Measurements from ENCODE around the gene PRR19.
"Not testable (repeated sequence)": the region's sequence is repeated elsewhere in the genome, so short reads cannot be mapped to it uniquely, and the experiment has no call there.

The PRR19 gene, protein sequence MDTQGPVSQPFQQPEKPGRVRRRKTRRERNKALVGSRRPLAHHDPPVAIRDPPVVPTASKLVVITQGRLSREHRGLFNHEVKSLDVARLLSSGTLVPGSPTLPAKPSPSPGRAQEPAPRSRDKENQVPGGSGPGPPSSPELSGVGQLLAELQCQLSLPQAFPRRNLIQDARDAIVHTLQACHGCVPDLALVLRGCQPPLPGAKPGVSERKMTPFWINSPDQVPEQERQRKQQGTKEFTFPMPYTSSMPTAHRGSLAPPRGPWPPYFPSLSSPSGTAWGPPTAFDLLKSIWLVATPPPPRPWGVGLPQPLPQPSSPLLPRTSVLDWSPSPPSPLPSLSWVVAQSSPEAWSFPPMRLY

DNA sequence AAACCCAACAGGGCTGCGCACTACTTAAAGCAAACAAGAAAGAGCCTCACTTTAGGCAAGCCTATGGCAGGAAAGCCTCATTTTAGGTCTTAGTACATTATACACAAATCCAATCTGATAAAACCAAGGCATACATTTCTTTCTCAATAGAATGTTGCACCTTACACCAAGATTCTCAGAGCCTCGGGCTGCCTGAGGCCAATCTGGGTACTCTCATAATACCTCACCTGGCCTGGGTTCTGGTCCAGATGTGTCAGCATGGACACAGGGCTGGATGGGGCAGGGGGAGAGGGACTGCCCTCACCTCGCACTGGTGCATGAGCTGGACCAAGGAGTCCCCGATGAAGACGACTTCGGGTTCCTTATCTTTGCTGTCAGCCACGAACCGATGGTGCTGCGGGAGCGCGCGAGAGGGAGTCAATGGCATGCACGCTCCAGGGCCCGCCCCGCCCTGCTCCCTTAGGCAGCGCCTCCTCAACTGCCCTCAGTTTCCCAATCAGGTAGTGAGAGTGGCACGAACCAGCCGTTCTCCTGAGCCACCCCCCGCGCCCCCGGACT is at the start of gene PRR19:
Gene PRR19 (plus strand): TSS at position 487 of the 558 bp plus-strand sequence. CDS start 7,453 bp downstream, outside the sequence.
- DNase-seq = no peak

DNA sequence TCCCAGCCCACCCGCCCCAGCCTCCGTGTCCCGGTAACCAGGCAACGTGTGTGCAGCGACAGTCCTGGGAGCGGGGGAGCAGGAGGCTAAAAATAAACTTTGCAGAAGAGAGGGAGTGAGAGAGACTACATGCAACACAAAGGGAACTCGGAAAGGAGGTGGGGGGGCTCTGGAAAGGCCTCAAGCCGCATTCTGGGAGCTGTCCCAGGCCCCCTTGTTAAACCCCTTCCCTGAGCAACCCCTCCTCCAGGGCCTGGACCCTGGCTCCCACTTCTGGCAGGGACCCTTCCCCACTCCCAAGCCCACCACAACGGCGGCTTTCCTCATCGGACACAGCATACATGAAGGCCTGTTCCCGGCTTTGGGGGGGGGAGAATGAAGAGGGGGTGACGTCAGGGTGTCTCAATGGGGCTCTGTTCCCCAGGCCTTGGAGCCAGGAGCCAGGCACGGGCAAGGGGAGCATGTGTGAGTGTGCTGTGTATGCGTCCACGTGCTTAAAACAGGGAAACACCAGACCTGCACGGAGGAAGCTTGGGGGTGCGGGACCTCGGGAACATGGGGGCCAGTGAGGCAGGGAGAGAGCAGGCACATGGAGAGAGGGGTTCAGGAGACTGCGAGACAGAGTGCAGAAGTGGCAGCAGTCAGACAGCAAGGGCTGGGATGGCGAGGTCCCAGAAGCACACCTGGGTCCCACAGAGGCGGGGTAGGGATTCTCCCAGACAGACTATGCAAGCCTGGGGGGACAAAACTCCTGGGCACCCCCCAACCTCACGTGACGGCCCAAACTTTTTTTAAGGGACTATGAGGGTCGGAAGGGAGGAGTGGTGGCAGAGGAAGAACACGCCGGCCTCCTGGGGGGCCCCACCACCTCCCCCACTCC is 49.3 kb upstream of the PRR19 start:
- no peak for DNase-seq

DNA sequence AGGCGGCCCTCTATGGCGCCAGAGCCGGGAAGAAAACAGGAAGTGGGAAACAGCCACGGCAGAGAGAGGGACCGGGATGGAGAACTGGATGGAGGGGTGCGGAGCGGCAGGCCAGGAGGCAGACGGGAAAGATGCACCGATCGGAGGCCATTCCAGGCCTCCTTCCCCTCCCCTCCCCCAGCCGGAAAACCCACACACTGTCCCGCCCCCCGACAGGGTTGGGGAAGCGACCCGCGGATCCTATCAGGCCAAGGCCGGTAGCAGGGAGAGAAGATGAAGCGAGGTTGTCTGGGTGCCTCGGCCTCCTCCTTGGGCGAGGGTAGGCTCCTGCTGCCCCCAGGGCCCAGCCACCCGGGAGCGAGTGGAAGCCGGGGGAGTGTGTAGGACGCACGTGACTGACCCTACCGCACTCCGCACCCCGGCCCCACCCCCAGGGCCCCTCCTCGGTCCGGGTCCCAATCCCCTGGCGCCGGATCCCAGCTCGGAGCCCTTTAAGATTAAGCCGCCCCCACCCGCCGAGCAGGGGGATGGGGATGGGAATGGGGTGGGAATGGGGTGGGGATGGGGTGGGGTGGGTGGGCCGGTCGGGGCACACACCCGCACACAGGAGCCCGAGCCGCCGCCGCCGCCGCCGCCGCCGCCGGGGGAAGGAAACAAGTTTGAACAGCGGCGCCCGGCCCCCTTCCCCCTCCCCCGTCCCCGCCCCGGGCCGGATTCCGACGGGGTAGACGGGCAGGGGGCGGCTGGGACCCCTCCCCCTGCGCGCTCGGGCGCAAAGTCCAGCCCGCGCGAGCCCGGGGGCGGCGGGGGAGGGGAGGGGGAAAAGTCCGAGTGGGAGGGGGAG is 48.5 kb upstream of the PRR19 start:
- DNase-seq = no peak

DNA sequence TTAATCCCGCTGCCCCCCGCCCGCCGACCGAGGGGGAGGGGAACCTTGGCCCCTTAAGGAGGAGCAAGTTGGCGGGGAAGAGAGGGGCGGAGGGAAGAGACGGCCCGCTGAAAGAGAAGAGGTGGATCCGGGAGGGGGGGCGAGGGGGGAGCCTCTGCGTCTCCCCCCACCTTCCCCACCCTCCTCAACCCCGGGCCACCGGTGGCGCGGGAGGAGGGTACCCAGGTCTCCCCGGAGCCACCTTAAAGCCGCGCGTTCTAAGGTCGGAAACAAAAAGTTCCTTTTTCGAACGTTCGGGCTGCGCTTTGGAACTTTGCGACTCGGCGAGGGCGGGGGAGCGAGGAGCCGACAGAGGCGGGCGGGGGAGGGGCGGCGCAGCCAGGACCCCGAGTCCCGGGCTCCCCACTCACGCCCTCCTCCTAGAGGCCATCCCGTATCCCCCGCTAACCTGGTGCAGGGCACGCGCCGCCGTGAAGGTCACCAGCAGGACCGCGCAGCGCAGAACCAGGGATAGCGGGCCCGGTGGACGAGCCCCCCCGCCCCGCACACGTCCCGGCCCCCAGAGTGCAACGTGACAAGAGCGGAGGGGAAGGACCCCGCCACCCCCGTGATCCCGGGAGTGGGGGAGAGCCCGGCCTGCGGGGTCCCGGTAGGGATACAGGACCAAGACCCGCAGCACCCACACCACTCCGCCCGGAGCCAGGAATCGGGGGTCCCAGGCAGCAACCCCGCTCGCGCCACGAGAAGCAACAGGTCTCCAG is 47.7 kb upstream of the PRR19 start:
- DNase-seq = no peak

DNA sequence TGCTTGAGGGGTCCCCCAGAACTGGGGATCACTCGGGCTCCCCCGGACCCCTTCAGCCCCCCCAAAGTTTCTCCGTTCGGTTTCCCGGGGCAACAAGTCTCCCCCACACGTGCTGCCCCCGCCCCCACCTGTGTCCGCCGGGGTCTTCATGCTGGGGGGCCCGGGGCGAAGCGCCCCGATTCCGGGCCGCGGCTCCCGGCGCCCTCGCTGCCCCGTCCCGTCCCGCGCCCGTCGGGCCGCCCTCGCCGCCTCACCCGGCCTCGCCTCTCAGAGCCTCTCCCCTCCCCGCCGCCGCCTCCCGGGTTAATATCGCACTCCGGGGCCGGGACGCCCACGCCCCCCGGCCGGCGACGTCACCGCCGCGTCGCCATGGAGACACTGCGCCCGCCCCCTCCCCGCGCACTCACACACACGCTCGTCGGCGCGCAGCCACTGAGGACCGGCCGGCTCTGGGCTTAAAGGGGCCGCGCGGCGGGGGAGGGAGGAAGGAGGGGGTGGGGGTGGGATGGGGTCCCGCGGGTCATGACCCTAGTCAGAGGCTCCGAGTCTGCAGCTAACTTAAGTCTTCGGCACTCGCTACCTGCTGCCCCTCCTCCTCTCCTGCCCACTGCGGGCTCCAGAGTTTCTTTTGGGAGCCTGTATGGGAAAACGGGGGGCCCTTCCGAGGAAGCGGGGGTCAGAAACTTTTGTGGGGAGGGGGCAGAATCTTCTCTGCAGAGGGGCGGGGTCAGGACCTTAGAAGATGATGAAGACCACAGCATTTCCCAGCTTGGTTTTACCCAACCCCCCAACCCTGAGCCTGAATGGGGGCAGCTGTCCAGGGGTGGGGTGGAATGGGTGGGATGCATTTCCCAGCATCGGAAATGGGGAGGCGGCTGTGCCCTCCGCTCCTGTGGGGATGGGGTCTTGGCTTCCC is 46.8 kb upstream of the PRR19 start, which contains the start of gene ERF:
Gene ERF (minus strand): TSS at position 279 of the 916 bp plus-strand sequence. CDS start 129 bp downstream, at position 150.
- peak; percentile 10 for DNase-seq

DNA sequence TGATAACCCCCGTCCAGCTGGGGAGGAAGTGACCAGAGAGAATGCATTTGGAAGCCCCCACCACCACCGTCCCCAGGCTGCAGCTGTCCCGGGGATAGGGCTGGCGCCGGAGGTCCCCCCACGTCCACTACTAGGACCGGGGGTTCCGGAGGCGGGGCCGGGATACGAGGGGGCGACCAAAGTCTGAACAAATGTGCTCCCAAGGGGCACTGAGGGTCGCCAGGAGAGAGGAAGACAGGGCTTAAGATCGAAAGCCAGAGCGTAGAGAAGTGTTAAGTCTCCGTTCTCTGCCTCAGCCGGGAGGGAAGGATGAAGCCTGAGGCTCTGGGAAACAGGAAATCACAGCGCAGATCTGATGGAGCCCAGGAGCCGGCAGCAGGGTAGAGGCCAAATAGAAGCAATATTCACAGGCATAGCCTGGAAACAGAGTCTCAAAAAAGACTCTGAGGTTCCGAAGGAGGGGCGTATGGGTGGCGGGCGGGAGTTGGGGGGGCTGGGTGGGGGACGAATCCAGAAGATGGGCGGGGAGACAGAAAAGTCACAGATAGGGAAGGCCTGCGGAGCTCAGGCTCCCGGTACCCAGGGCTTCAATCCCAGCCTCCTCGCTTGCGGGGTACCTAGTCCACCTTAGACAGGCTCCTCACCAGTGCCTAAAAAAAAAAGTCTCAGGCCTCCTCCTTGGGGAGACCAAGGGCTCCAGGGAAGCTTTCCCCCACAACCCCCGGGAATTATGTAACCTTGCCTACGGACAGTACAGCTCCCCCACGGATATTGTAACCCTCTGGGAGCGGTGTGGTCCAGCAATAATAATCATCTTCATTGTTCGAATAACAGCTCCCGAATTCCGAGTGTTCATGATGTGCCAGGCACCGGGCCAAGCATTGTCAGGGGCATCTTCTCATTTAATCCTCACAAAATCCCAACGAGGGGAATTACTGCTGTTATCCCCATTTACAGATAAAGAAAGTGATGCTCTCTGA is 45.9 kb upstream of the PRR19 start:
- no peak for DNase-seq

DNA sequence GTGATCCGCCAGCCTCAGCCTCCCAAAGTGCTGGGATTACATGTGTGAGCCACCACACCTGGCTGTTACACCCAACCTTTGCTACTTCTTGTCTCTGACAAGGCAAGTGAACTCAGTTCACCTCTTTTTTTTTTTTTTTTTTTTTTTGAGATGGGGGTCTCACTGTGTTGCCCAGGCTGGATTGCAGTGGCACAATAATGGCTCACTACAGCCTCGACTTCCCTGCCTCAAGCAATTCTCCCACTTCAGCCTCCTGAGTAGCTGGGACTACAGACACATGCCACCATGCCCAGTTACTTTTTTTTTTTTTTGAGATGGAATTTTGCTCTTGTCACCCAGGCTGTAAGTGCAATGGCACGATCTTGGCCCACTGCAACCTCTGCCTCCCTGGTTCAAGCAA is 44.1 kb upstream of the PRR19 start:
- DNase-seq = not testable (repeated sequence)

DNA sequence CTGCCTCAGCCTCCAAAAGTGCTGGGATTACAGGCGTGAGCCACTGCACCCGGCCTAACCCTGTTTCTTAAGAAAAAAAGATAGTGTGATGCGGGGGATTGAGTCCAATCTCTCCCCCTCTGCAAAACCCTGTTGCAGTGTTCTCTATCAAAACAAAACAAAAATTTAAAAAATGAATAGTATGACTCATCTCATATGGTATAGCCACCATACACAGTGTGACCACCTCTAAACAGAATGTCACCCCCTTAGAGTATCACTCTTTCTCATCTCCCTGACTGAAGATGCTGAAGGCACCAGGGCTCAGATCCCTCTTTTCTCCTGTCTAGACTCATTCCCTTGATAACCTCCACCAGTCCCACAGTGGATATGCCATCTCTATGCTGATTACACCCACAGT is 40.2 kb upstream of the PRR19 start:
- DNase-seq = no peak

DNA sequence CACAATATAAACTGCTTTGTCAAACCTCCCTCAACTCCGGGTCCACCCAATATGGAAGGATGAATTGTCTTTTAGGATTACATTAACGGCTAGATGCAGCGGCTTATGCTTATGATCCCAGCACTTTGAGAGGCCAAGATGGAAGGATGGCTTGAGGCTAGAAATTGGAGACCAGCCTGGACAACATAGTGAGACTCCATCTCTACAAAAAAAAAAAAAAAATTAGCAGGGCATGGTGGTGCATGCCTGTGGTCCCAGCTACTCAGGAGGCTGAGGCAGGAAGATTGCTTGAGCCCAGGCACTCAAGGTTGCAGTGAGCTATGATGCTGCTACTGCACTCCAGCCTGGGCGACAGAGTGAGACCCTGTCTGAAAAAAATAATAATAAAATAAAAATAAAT is 35.8 kb upstream of the PRR19 start:
- not testable (repeated sequence) for DNase-seq

DNA sequence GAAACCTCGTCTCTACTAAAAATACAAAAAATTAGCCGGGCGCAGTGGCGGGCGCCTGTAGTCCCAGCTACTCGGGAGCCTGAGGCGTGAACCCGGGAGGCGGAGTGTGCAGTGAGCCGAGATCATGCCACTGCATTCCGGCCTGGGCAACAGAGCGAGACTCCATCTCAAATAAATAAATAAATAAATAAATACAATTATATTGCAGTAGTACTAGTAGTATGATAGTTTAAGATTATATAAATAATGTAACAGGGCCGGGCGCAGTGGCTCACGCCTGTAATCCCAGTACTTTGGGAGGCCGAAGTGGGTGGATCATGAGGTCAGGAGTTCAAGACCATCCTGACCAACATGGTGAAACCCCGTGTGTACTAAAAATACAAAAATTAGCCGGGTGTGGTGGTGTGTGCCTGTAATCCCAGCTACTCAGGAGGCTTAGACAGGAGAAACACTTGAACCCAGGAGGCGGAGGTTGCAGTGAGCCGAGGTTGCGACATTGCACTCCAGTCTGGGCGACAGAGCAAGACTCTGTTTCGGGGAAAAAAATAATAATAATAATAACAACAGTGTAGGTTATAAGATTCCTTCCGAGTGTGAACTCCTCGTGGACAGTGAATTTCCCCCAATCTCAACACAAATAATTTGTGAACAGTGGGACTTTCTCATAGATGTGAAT is 34.9 kb upstream of the PRR19 start:
- not testable (repeated sequence) for DNase-seq

DNA sequence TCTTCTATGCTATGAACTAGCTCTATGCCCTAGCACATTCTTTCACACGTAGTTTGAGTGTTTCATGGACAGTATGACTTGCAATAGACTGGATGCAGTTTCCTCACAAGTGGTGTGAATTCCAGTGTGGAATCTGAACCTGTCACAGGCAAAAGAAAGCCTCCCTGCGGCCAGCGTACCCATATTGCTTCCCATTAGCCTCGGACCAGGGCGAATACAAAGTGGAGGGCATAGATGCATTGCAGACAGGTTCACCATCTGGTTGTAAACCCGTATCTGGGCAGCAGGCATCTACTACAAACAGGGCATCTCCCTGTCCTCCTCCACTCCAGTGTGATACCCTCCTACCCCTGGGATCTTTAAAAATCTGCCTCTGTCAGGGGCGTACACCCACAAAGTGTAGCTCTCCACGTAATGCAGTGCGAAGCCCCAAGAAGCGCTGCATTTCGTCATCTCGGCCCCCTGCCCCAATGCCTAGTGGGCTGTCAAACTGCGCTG is 34.2 kb upstream of the PRR19 start:
- DNase-seq = no peak

DNA sequence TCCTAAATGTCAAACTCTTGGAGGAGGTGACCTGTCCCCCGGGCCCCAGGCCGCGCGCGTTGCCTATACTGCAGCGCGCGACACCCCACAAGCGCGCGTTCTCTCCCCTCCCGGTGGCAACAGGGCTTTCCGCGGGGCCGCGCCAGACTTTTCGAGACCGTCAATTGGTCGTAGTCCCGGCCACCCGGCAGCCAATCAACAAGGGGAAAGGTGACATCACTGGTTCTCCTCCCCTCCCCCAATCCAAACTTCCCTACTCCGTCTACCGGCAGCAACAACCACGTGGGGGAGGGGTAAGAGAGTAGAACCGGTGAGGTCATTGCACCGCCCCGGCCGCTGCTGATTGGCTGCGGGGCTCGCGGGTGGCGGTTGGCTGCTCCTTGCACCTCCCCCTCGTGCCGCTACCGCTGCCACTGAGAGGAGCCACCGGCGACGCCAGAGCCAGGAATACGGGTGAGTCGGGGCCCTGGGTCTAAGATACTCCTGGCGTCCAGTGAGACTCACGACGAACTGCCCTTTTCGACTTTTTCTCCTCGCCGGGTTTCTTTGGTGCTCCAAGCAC is 33.7 kb upstream of the PRR19 start:
- peak; percentile 90 for DNase-seq

DNA sequence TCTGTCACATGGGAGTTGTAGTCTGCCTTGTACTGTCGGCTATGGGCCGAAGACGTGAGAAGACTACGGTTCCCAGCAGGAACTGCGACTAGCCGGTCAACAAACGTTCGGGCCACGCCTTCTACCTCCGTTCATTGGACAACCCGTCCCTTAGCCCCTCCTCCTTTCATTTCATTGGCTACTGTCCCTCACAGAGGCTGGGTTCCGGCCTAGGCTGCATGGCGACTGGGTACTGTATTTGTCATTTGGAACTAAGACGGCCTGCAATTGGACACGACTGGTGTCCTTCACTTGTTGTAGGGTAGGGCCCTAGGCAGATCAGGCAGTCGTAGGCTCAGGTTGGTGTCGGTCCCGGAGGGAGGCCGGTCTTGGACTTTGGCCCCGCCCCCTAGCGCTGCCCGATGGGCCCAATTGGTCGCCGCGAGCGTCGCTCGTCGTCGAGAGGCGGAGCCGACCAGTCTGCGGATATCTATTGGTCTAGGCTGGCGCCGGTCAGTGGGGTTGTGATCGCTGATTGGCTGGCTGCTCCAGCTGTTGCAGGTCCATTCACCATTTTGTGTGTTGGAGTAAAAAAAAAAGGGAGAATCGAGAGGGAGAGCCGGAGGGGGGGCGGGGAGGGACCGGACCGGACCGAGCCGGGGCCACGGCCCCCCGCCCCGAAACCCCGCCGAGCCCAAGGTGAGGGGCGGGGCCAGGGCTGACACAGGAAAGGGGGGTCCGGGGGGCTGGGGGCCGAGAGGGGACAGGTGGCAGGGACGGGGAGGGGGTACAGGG is 33.0 kb upstream of the PRR19 start, which contains the start of gene CIC:
Gene CIC (plus strand): TSS at position 549 of the 774 bp plus-strand sequence. CDS start 2,532 bp downstream, outside the sequence.
- DNase-seq = peak; percentile 99

DNA sequence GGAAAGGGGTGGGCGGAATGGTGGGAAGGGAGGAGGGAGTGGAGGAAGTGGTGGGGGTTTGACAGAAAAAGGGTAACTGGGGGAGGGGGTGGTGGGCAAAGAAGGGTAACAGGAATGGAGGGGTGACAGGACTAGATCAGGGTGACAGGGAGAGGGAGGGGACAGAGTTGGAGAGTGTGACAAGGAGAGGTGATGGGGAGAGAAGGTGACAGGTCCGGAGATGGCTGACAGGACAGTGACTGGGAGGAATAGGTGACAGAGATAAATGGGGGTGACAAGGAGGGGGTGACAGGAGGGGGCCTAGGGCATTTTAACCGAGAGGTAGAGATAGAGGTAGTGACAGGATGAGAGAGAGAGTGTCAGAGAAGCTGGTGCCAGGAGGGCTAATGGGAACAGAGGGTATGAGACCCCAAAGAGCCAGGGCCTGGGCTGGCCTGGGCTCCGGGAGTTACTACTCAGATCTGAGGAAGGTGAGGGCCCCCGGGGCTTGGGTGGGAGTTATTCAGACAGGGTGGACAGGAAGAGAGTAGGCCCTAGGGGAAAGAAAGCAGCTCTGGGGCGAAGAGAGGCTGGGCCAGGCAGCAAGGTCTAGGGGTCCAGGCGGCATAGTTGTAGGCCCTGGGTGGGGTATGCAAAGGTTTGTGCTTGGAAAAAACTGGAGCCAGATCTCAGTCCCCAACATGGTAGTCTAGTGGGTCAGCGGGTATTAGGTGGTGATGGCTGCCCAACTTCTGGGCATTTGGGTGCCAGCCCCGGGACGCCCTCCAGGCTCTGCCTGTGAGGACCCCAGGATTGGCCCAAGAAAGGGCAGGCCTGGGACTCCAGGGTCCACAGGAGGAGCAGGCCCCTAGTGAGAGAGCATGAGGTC is 32.2 kb upstream of the PRR19 start:
- DNase-seq = no peak

DNA sequence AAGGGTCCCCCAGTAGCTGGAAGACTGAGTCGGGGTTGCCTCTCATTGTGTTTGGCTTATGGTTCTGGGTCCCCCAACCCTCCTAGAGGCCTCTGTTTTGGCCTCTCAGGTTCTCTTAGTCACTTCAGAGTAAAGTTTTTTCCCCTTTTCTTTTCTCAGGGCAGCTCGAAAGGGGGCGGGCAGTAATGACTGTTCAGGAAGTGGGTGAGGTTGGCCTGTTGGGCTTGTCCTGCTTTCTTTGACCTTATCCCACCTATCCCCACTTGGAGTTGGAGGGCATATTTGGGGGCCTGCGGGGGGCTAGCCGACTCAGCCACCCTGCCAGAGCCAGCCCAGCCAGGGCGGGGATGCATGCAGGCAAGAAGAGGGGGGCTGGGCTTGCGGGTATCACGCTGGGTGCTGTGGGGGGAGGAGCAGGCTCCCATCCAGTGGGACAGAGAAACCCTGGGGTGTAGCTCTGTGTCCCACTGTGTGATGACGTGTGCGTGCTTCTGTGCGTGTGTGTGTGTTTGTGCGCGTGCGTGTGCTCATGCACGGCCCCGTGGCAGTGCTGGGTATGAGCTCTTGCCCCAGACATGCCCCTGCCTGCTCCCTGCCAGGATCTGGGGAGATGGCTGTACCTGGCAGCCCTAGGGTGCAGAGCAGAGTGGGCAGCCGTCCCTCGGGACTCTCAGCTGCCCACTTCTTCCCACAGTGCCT is 31.4 kb upstream of the PRR19 start:
- no peak for DNase-seq

DNA sequence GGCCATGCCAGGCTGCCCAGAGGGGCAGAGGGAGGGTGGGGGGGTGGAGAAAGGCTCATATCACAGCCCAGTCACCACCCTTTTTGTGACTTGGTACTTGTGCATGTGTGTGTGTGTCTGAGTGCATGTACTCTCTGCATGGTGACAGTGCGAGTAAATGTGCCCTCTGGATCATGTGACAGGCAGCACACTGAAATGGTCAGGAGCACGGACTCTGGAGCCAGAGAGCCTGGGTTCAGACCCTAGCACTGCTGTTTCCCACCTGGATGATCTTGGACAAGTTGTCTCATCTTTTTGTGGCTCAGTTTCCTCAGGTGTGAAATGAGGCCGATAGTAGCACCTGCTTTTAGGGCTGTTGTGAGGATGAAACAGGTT is 30.9 kb upstream of the PRR19 start:
- no peak for DNase-seq
